Midbrain (tissue), 1 donor: Measurements from ENCODE around the gene RPS5.
A peak's percentile ranks its signal among the peaks of the same experiment; 100 is the strongest.
"Not testable (repeated sequence)": the region's sequence is repeated elsewhere in the genome, so short reads cannot be mapped to it uniquely, and the experiment has no call there.

Source experiments
- DNase-seq: peaks from one replicate; lab custom pipeline; 2025; lab: John Stamatoyannopoulos, UW

Gene RPS5

DNA sequence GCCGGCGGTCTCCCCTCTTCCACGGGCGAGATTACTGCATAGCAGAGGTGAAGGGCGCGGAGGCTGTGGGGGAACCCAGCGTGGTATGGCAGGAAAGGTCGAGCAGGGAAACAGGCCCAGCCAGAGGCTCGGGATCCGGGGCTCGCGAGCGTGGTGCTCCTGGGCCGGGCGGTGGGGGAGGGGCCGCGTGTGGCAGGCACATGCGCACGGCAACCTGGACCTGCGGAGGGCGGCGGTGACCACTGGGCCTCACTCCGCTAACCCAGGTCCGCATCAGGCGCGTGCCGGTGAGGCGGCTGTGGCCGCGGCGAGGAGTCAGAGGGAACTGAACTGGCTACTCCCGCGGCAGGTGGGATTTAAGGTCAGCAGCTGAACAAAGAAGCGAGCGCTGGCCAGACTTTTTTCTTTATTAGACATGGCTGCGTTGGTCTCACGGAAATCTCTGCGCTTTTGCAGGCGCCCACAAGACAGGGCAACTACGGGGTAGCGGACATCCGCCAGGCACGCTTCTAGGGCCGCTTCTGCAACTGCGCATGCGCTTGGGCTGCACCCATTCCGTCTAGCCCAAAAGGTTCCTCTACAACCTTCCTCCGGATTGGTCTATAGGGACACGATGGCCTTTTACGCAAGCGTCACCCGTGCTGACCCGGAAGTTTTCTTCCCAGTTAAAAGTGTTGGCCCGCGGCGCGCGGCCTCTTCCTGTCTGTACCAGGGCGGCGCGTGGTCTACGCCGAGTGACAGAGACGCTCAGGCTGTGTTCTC, at the start of gene RPS5:
Gene RPS5, plus strand, starts transcription at position 694 of the 762 bp plus-strand sequence. CDS start 869 bp downstream, outside the sequence.
- DNase-seq: peak; percentile 99

DNA sequence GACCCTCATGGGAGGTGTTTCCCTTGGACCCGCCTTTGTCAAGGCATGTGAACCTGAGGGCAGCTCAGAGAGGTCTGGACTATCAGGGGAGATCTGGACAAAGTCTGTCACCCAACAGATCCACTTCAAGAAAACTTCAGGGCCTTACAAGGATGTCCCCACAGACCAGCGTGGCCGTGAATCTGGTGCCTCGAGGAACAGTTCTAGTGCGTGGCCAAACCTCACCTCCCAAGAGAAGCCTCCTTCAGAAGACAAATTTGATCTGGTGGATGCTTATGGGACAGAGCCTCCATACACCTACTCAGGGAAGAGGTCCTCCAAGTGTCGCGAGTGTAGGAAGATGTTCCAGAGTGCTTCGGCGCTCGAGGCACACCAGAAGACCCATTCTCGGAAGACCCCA, 48.7 kb upstream of the RPS5 start:
- no peak for DNase-seq

GRCh38 chr19:58338825-58339558, 48.1 kb upstream of the RPS5 start:
- DNase-seq: no peak

- no peak for DNase-seq
Observed at GRCh38 chr19:58345558-58345957, 41.5 kb upstream of the RPS5 start.

GRCh38 chr19:58346961-58347929, 39.8 kb upstream of the RPS5 start:
- DNase-seq: peak; percentile 67

GRCh38 chr19:58348080-58348479, 39.0 kb upstream of the RPS5 start:
- not testable (repeated sequence) for DNase-seq

- DNase-seq: no peak
Observed at GRCh38 chr19:58349590-58349989, 37.5 kb upstream of the RPS5 start.

DNA sequence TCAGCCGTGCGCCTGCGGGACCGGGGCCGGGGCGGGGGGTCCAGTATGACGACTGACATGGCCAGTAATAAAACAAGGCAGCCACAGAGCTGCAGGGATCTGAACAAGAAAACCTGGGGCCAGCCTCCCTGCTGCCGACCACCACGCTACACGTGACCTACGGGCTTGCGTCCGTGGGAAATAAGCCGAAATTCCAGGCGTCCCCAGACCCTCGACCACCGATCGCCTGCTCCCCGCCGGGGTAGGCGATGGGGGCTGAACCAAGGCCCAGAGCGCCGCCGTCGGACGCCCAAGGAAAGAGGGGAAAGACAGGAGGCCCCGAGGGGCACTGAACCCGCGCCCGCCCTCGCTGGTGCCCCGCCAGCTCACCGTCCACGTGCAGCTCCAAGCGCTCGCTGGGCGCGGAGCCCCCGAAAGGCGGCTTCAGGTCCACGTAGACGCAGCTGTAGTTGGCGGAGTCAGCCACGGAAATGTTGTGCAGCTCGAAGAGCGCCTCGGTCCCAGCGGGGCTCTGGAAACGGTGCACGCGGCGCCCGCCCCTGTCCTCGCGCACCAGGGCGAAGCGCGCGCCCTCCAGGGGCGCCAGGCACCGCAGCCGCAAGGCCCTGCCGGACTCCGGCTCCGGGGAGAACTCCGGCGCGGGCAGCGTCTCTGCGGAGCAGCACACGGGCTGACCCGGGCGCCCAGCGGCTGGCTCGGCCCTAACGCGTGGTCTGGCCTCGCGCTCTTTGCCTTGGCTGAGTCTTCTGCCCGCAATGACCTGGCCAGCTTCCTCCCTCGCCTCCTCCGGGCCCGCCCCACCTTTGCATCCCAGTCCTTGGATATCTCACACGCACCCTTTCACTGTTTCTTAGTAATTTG, 36.8 kb upstream of the RPS5 start:
- no peak for DNase-seq

DNA sequence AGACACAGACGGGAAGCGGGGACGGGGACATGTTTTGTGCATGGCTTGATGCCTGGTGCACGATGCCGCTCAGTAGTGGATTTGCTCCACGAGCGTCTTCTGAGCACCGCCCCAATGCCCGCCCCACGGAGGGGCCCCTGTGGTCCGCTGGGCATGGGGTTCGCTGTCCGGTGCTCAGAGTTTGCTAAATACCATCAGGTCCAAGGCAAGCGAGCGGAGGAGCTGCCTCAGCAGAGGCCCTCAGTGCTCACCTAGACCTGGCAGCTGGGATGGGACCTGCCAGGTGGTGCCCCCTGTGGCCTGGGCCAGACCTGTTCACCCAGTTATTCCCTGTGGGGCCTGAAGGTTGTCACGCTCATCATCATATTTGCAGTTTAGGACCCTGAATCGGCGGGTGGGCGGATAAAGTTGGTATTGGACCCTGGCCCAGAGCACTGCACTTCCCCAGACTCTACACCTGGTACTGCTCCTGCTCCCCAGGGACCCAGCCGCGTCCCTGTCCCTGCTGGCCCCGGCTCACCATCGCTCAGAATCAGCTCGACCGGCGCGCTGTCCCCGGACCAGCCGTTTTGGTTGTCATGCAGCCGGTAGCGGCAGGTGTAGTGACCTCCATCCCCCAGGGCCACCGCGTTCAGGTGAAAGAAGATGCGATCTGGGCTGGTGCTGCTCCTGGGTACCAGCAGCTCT, 36.1 kb upstream of the RPS5 start:
- no peak for DNase-seq

GRCh38 chr19:58351558-58351878, 35.6 kb upstream of the RPS5 start:
- DNase-seq: no peak

- no peak for DNase-seq
Observed at GRCh38 chr19:58351990-58352755, 34.9 kb upstream of the RPS5 start.

DNA sequence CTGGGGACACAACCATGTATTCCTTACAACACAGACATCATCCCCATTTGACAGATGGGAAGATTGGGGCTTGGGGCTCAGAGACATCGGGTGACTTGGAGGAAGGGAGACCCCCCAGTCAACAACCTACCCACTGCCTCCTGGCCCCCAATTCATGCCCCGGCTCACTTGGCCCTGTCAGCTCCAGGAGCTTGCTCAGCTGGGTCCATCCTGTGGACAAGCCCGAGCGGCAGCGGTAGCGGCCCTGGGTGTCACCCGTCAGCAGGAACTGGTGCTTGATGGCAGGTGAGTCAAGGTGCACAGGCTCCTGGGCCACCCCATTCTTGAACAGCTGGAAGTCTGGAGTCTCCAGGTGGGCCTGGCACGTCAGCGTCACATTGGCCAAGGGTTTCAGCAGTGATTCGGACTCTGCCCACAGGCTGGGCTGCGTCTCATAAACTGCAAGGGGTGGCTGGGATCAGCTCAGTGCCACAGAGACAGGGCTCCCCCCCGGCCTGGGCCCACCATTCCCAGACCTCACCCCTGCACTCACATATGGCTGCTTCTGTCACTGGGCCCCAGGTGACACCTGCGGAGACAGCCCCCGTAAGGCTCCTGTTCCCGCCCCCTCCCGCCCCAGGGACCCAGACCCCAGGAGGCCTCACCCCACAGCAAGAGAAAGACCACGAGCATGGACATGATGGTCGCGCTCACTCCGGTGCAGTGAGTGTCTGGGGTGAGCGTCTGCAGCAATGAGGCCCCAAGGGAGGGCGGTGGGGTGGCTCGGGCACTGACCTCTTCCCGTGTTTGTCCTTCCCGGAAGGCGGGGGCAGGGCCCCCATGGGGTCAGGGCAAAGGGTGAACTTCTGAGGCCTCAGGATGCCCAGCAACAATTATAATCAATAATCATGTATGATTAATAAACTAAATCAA, 34.1 kb upstream of the RPS5 start, which contains the start of gene A1BG:
Gene A1BG, minus strand, starts transcription at position 733 of the 912 bp plus-strand sequence. Its CDS starts 55 bp downstream, at position 678.
- no peak for DNase-seq

DNA sequence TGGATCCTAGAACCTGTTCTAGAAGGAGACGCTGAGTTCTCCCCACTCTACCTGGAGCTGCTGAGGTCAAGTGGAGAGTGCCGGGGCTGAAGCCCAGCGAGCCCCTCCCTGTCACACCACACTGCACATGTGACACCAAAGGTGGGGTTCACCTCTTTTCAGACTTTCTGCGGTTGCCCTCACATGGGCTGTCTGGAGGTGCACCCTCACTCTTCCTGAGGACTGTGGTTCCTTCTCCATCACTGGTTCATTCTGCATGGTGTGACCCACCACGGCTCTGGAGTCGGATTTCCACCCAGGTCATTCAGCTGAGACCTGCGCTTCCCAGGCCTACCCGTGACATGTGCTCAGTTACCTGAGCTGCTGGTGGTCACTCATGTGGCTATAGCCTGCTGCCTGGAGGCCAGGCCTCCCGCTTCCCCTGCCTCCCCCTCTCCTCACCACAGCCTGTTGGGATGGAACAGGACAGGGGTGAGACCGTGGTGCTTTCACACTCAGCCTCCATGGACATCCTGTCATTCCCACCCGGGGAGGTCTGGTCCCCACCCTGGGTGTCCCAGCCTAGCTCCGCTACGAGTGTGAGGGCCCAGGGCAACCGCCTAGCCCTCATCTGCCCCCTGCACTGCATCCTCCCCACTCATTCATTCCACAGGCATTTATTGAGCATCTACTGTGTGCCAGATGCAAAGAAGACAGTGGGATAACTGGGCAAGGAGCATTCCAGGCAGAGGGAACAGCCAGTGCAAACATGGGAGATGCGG, 33.2 kb upstream of the RPS5 start:
- no peak for DNase-seq

DNA sequence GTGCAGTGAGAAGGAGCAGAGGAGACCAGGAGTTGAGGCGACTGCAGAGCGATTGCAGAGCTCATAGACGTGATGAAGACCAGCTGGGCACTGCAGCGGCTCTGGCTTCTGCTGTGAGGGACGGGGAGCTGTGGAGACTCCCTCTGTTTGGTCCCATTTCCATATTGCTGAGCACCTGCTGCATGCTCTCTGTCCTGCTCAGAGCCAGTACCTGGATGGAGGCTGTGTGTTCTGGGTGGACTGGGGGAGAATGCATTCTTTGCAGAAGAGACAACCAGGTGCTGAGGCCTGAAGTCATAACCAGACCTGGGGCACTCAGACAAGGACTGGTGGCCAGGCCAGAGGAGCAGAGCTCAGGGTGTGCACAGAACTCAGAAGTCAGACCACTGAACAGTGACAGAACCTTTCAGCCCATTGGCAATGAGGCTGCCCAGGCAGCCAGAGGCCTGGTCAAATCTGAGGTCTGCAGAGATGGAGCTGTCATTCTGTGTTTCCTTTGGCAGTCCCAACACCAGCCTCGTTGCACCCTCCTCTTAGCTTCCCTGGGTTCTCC, 32.5 kb upstream of the RPS5 start:
- DNase-seq: no peak

GRCh38 chr19:58355215-58355796, 31.8 kb upstream of the RPS5 start:
- no peak for DNase-seq

GRCh38 chr19:58355908-58356765, 30.9 kb upstream of the RPS5 start:
- DNase-seq: no peak
